ENCODE results near the gene ANKRD44. TPM values are rescaled to one million over a fixed set of nuclear protein-coding genes. Genes with fewer than 3 reads are reported as not detected.

ANKRD44 gene
- total RNA-seq, 1 experiment from 2014 or later = 2.4 TPM

DNA sequence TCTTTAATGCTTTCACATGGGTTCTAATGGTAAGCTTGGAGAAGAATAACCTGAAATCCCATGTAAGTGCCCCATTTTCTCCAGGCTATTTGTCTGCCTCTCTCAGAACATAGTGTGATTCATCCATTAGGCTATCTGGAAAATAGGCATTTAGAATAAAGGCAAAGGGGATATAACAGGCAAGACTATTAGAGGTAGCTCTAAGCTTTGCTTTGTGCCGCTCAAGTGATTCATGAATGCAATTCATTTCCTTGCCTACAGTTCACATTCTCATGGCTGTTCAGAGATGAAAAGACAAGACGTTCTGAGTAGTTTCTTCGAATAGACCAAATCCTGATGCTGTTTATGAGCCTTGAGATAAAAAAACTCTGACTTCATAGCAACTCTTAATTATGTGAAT, 101.7 kb downstream of the ANKRD44 start:
- H3K79me2 ChIP-seq (ENCODE audit: low read length) = no peaks in the 10 kb centered on the region
- H3K4me1 ChIP-seq (ENCODE audit: insufficient read depth, low read length) = no peaks in the 10 kb centered on the region
- intact Hi-C loops (cut with micrococcal nuclease) = no loop called here
- ATAC-seq = no peak
- no peak overlapping the region for H3K4me2 ChIP-seq (ENCODE audit: low read length)
- H3K9me2 ChIP-seq (replicated peaks; ENCODE audit: low read length) = no peaks in the 10 kb centered on the region
- TF ChIP-seq EZH2 (IDR thresholded peaks at IDR 0.05; ENCODE audit: low read length, unreplicated experiment) (no peak), EZH2phosphoT487 (IDR thresholded peaks at IDR 0.05; ENCODE audit: borderline replicate concordance, low read length) (no peak)
- TF ChIP-seq, protein P1, sequence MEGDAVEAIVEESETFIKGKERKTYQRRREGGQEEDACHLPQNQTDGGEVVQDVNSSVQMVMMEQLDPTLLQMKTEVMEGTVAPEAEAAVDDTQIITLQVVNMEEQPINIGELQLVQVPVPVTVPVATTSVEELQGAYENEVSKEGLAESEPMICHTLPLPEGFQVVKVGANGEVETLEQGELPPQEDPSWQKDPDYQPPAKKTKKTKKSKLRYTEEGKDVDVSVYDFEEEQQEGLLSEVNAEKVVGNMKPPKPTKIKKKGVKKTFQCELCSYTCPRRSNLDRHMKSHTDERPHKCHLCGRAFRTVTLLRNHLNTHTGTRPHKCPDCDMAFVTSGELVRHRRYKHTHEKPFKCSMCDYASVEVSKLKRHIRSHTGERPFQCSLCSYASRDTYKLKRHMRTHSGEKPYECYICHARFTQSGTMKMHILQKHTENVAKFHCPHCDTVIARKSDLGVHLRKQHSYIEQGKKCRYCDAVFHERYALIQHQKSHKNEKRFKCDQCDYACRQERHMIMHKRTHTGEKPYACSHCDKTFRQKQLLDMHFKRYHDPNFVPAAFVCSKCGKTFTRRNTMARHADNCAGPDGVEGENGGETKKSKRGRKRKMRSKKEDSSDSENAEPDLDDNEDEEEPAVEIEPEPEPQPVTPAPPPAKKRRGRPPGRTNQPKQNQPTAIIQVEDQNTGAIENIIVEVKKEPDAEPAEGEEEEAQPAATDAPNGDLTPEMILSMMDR (conservative IDR thresholded peaks at IDR 0.05; ENCODE audit: low read depth, low read length) = no peak
- H3K27me3 ChIP-seq (ENCODE audit: low read length) = no peaks in the 10 kb centered on the region
- no peak overlapping the region for H3K9ac ChIP-seq (ENCODE audit: low read length)
- POLR2A ChIA-PET (ENCODE audit: unreplicated experiment) = no interaction called here
- no peaks in the 10 kb centered on the region for H3F3A ChIP-seq (ENCODE audit: low read length, unreplicated experiment)
- CTCF ChIA-PET = no interaction called here
- DNase-seq = no peak
- H4K20me1 ChIP-seq (ENCODE audit: low read length) = no peaks in the 10 kb centered on the region
- H3K4me3 ChIP-seq (ENCODE audit: low read length) = no peak overlapping the region
- no peak overlapping the region for H2AFZ ChIP-seq (ENCODE audit: low read length)
- no peak overlapping the region for H3K27ac ChIP-seq (ENCODE audit: low read length)
- BruUV-seq (replicated peaks) = no TSS peak
- H3K9me3 ChIP-seq (ENCODE audit: low read length) = no peaks in the 10 kb centered on the region
- no peaks in the 10 kb centered on the region for H3K36me3 ChIP-seq (ENCODE audit: low read depth, low read length)

DNA sequence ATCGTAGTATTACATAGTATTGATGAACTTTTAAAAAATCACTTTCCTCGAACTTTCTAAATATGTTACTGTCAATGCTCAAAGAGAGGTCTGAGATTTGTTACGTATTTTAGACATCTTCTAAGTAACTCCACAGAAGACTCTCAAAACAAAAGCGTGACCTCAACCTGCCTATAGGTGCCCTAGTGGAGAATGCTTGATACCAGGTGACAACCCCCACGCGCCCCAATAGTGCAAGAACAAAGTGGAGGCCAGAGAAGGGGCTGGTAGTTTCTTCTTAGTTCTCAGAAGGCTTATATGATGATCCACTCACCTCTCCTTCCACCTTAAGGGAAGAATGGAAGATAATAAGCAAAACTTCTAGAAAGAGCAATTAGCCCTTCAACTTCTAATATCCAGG, 102.6 kb downstream of the ANKRD44 start:
- ATAC-seq = no peak

DNA sequence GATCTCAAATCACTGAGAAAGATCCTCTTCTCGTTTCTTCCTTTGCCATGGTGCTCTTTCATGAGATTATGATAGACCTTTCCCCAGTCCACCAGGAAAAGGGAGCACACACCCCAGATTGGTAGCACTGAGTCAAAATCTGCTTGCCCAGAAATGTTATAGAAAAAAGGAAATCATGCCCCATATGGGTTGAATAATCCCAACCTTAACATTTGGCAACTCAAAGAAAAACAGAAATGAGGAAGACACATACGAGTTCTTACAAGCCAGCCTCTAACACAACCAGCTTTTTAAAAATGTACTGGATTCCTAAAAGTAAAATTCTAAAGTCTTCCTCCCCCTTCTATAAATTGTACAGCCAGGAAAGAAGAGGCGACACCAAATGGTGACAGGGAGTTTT, 103.0 kb downstream of the ANKRD44 start:
- Histone ChIP-seq H3K79me2 (ENCODE audit: low read length) (no peaks in the 10 kb centered on the region), H3K9ac (ENCODE audit: low read length) (no peak overlapping the region), H3K4me1 (ENCODE audit: insufficient read depth, low read length) (no peaks in the 10 kb centered on the region), H4K20me1 (ENCODE audit: low read length) (no peaks in the 10 kb centered on the region), H3K36me3 (ENCODE audit: low read depth, low read length) (no peaks in the 10 kb centered on the region), H3F3A (ENCODE audit: low read length, unreplicated experiment) (no peaks in the 10 kb centered on the region), H3K27me3 (ENCODE audit: low read length) (no peaks in the 10 kb centered on the region), H3K4me3 (ENCODE audit: low read length) (no peak overlapping the region), H3K9me3 (ENCODE audit: low read length) (no peaks in the 10 kb centered on the region), H3K9me2 (replicated peaks; ENCODE audit: low read length) (no peaks in the 10 kb centered on the region), H3K4me2 (ENCODE audit: low read length) (no peak overlapping the region), H3K27ac (ENCODE audit: low read length) (no peak overlapping the region), H2AFZ (ENCODE audit: low read length) (no peak overlapping the region)
- intact Hi-C loops (cut with micrococcal nuclease) = no loop called here
- CTCF ChIA-PET = no interaction called here
- no peak for DNase-seq
- TF ChIP-seq EZH2phosphoT487 (IDR thresholded peaks at IDR 0.05; ENCODE audit: borderline replicate concordance, low read length) (no peak), EZH2 (IDR thresholded peaks at IDR 0.05; ENCODE audit: low read length, unreplicated experiment) (no peak)
- TF ChIP-seq, protein P1 (conservative IDR thresholded peaks at IDR 0.05; ENCODE audit: low read depth, low read length) = no peak
- ATAC-seq = no peak
- POLR2A ChIA-PET (ENCODE audit: unreplicated experiment) = no interaction called here
- no TSS peak for BruUV-seq (replicated peaks)

More for the DNA sequence above, 102.6 kb downstream of the ANKRD44 start:
- TF ChIP-seq EZH2phosphoT487 (IDR thresholded peaks at IDR 0.05; ENCODE audit: borderline replicate concordance, low read length) (no peak), EZH2 (IDR thresholded peaks at IDR 0.05; ENCODE audit: low read length, unreplicated experiment) (no peak)
- TF ChIP-seq, protein P1 (conservative IDR thresholded peaks at IDR 0.05; ENCODE audit: low read depth, low read length) = no peak
- DNase-seq = no peak
- Histone ChIP-seq H3K9me3 (ENCODE audit: low read length) (no peaks in the 10 kb centered on the region), H3K9me2 (replicated peaks; ENCODE audit: low read length) (no peaks in the 10 kb centered on the region), H4K20me1 (ENCODE audit: low read length) (no peaks in the 10 kb centered on the region), H3K36me3 (ENCODE audit: low read depth, low read length) (no peaks in the 10 kb centered on the region), H3K4me1 (ENCODE audit: insufficient read depth, low read length) (no peaks in the 10 kb centered on the region), H3K4me3 (ENCODE audit: low read length) (no peak overlapping the region), H3K27me3 (ENCODE audit: low read length) (no peaks in the 10 kb centered on the region), H2AFZ (ENCODE audit: low read length) (no peak overlapping the region), H3F3A (ENCODE audit: low read length, unreplicated experiment) (no peaks in the 10 kb centered on the region), H3K9ac (ENCODE audit: low read length) (no peak overlapping the region), H3K4me2 (ENCODE audit: low read length) (no peak overlapping the region), H3K27ac (ENCODE audit: low read length) (no peak overlapping the region), H3K79me2 (ENCODE audit: low read length) (no peaks in the 10 kb centered on the region)
- ChIA-PET POLR2A (ENCODE audit: unreplicated experiment) (no interaction called here), CTCF (no interaction called here)
- BruUV-seq (replicated peaks) = no TSS peak
- intact Hi-C loops (cut with micrococcal nuclease) = no loop called here

Data from PC-3 (cell line).